AG10803 (cell line): Measurements from ENCODE around the gene ANXA4.

Source experiments
- DNase-seq: peaks from one replicate; pipeline ENCODE4 v3.0.0; 2010; ENCODE audit warnings: low read depth
- H3K4me3 ChIP-seq: 2 replicates; pipeline ENCODE4 v1.5.1; 2011; ENCODE audit warnings: mild to moderate bottlenecking, low read length, control low read depth
- CTCF ChIP-seq: conservative IDR thresholded peaks from 2 replicates; pipeline ENCODE4 v1.5.1; 2011; ENCODE audit warnings: mild to moderate bottlenecking, low read length, control low read depth, inconsistent platforms

The ANXA4 gene

GRCh38 chr2:69779258-69780001 lies 37.5 kb downstream of the ANXA4 start:
- H3K4me3 ChIP-seq: no peak overlapping the region
- no peak for DNase-seq
- TF ChIP-seq CTCF: no peak

GRCh38 chr2:69780921-69781320 lies 39.0 kb downstream of the ANXA4 start:
- H3K4me3 ChIP-seq: no peak overlapping the region
- TF ChIP-seq CTCF: no peak
- no peak for DNase-seq

DNA sequence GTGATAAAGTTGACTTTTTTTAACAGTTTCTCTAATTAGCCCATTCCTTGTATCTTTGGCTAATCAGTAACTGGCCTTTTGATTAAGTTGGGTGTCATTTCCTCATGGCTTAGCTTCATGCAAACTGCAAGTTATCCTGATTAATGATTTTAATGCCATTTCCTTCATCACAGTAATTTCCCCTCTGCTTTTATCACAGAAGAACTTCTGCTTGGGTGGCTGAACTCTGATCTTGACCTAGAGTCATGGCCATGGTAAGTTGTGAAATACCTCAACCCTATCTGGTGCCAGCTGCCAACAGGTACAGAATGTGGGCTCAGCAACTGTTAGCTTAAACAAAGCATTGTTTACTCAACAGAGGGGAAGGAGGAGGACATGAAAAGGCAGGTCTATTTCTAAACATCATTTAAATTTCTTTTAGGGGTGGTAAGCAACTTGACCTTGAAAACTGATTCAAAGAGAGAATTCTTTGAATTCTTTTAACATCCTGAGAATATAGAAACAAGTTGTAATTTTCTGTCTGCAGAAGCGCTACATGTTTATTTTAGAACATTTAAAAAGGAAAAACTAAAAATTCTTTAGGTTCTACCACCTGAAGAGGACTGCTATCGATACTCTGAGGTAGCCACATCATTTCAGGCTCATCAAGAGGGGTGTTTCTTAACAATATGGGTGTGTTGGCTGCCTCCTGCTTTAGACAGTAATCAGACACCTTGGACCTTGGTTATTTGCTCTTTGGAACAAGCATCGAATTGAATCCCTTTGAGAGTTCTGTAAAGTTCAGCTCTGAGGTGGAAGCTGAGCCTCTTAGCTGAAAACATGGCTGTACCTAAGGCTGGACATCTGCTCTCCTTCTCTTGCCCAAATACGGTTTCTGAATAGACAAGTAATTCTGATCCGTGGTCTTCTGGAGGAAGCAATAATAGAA lies 39.7 kb downstream of the ANXA4 start:
- no peak for TF ChIP-seq CTCF
- no peak for DNase-seq
- no peak overlapping the region for H3K4me3 ChIP-seq

DNA sequence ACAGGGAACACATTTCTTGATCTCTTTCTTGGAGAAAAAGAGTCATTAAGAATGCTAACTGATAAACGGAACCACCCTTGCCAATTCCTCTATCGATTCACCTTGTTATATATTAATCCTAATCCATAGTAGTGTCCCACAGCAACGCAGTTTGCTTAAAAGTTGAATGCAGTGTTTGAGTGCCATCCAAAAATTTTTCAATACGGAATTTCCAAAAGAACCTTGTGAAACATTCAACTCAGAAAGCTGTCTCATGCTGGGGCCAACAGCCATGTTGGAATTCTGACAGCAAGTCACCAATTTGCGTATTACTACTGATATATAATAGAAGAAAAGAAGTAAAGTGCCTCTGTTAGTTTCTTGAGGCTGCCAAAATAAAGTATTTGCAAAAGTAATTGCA lies 42.3 kb downstream of the ANXA4 start:
- no peak for TF ChIP-seq CTCF
- no peak for DNase-seq

GRCh38 chr2:69785358-69785757 lies 43.4 kb downstream of the ANXA4 start:
- TF ChIP-seq CTCF: no peak
- no peak for DNase-seq
- no peak overlapping the region for H3K4me3 ChIP-seq

More for the DNA sequence above, 42.3 kb downstream of the ANXA4 start:
- H3K4me3 ChIP-seq: no peak overlapping the region

DNA sequence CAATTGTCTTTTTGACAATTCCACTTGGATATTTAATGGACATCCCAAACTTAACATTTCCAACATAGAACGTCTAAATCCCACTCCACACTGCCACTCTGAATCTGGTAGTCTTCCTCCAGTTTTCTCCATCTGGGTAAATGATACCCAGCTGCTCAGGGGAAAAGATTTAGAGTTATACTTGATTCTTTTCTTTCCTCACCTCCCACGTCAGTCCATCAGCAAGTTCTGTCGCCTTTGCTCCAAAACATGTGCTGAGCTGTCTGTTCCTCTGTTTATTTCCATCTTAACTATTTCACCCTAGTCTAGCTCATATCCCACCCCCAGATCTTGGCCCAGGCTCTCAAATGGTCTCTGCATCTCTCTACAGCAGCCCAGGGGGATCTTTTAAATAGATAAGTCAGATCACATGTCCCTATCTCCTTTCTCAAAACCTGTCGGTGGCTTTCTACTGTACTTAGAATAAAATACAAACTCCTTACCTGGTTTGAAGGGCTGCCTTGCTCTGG lies 44.2 kb downstream of the ANXA4 start:
- no peak overlapping the region for H3K4me3 ChIP-seq
- TF ChIP-seq CTCF: no peak
- DNase-seq: no peak
